MM.1S (cell line): ENCODE data around the gene PRRT1.
A peak's percentile ranks its signal among the peaks of the same experiment; 100 is the strongest.

ENCODE experiments used
- DNase-seq: peaks from one replicate; pipeline ENCODE4 v3.0.0-alpha.2; 2015
- H2AFZ ChIP-seq: fragments of 300-600 bp; sonication (generic); 2 replicates; pipeline ENCODE4 v1.6.0; 2016; ENCODE audit warnings: antibody characterized with exemption, low read length
- H3F3A ChIP-seq: fragments of 300-600 bp; sonication (generic); 2 replicates; pipeline ENCODE4 v1.6.1; 2016; ENCODE audit warnings: mild to moderate bottlenecking, antibody characterized with exemption, low read length, moderate library complexity, mixed read lengths; ENCODE audit not compliant: insufficient read depth
- H3K27ac ChIP-seq: fragments of 300-600 bp; sonication (generic); 2 replicates; pipeline ENCODE4 v1.5.1; 2016; ENCODE audit warnings: mild to moderate bottlenecking, low read length
- H3K27me3 ChIP-seq: fragments of 300-600 bp; sonication (generic); replicated peaks from 2 replicates; pipeline ENCODE4 v1.6.0; 2016; ENCODE audit warnings: low read length; ENCODE audit not compliant: insufficient read depth
- H3K36me3 ChIP-seq: fragments of 300-600 bp; sonication (generic); replicated peaks from 2 replicates; pipeline ENCODE4 v1.6.1; 2016; ENCODE audit warnings: mild to moderate bottlenecking, low read length, mixed read lengths; ENCODE audit not compliant: insufficient read depth
- H3K4me1 ChIP-seq: fragments of 300-600 bp; sonication (generic); 2 replicates; pipeline ENCODE4 v1.6.1; 2016; ENCODE audit warnings: low read length, mixed read lengths
- H3K4me2 ChIP-seq: fragments of 300-600 bp; sonication (generic); 2 replicates; pipeline ENCODE4 v1.6.0; 2016; ENCODE audit warnings: low read depth, low read length
- H3K4me3 ChIP-seq: fragments of 300-600 bp; sonication (generic); 2 replicates; pipeline ENCODE4 v1.5.1; 2016; ENCODE audit warnings: low read length, mixed read lengths
- H3K79me2 ChIP-seq: fragments of 300-600 bp; sonication (generic); 2 replicates; pipeline ENCODE4 v1.6.1; 2016; ENCODE audit warnings: mixed run types, low read length, mixed read lengths
- H3K9ac ChIP-seq: fragments of 300-600 bp; sonication (generic); 2 replicates; pipeline ENCODE4 v1.6.1; 2016; ENCODE audit warnings: low read length, mixed read lengths
- H3K9me2 ChIP-seq: fragments of 300-600 bp; sonication (generic); replicated peaks from 2 replicates; pipeline ENCODE4 v1.6.1; 2016; ENCODE audit warnings: mild to moderate bottlenecking, low read length, mixed read lengths; ENCODE audit not compliant: insufficient read depth
- H3K9me3 ChIP-seq: fragments of 300-600 bp; sonication (generic); replicated peaks from 2 replicates; pipeline ENCODE4 v1.6.1; 2016; ENCODE audit warnings: mild to moderate bottlenecking, low read length, mixed read lengths; ENCODE audit not compliant: insufficient read depth
- H4K20me1 ChIP-seq: fragments of 300-600 bp; sonication (generic); 2 replicates; pipeline ENCODE4 v1.6.1; 2016; ENCODE audit warnings: mild to moderate bottlenecking, low read length, moderate library complexity, mixed read lengths; ENCODE audit not compliant: insufficient read depth
- CTCF ChIP-seq: fragments of 300-600 bp; sonication (generic); IDR thresholded peaks from 2 replicates; pipeline ENCODE4 v1.5.1; 2016; ENCODE audit warnings: antibody characterized with exemption, low read length, mixed read lengths
- EZH2 ChIP-seq: fragments of 300-600 bp; sonication (generic); optimal IDR thresholded peaks from 2 replicates; pipeline ENCODE3; 2017; ENCODE audit warnings: low read depth, mild to moderate bottlenecking, antibody characterized with exemption, low read length, mixed read lengths
- EZH2phosphoT487 ChIP-seq: fragments of 300-600 bp; sonication (generic); IDR thresholded peaks from 2 replicates; pipeline ENCODE4 v1.6.1; 2018; ENCODE audit warnings: antibody characterized with exemption, low read length

PRRT1 gene

GRCh38 chr6:32128751-32129296, 22.9 kb downstream of the PRRT1 start:
- Histone ChIP-seq H3K27ac (peak overlapping the region; percentile 11; the same call in 1 of the 2 replicates), H3K9ac (no peak overlapping the region), H3K9me3 (no peaks in the 10 kb centered on the region), H3K27me3 (peaks cover 3% of the 10 kb centered on the region), H3K9me2 (no peaks in the 10 kb centered on the region), H3K4me1 (peaks cover 18% of the 10 kb centered on the region), H2AFZ (peak overlapping the region; percentile 55; the same call in 1 of the 2 replicates), H3K4me2 (peak overlapping the region; percentile 94), H3K79me2 (peaks cover 42% of the 10 kb centered on the region), H4K20me1 (no peaks in the 10 kb centered on the region), H3K4me3 (peak overlapping the region; percentile 75), H3F3A (no peaks in the 10 kb centered on the region), H3K36me3 (no peaks in the 10 kb centered on the region)
- DNase-seq = no peak
- TF ChIP-seq CTCF = no peak
- no peak for TF ChIP-seq EZH2
- TF ChIP-seq EZH2phosphoT487 = no peak

- no peaks in the 10 kb centered on the region for H3F3A ChIP-seq
- H3K36me3 ChIP-seq = no peaks in the 10 kb centered on the region
- DNase-seq = peak; percentile 100
- H3K4me2 ChIP-seq = peak within 1 kb of the TSS; percentile 94
- H3K9me3 ChIP-seq = no peaks in the 10 kb centered on the region
- TF ChIP-seq CTCF (no peak), EZH2phosphoT487 (no peak), EZH2 (no peak)
- peak within 1 kb of the TSS; percentile 94 for H3K4me3 ChIP-seq
- peaks cover 42% of the 10 kb centered on the region for H3K79me2 ChIP-seq
- peak within 1 kb of the TSS; percentile 89 for H3K9ac ChIP-seq
- H3K9me2 ChIP-seq = no peaks in the 10 kb centered on the region
- H3K27ac ChIP-seq = peak within 1 kb of the TSS; percentile 38; the same call in 1 of the 2 replicates
- peak within 1 kb of the TSS; percentile 71 for H2AFZ ChIP-seq
- peaks cover 18% of the 10 kb centered on the region for H3K4me1 ChIP-seq
- H3K27me3 ChIP-seq = no peaks in the 10 kb centered on the region; the same call in 1 of the 2 replicates
- H4K20me1 ChIP-seq = no peaks in the 10 kb centered on the region
Measured at GRCh38 chr6:32127717-32128592, 23.8 kb downstream of the PRRT1 start, which contains the start of gene ATF6B. Gene ATF6B, minus strand, starts transcription at chr6:32128246. Its CDS starts 39 bp downstream, at chr6:32128207.

GRCh38 chr6:32127409-32127716, 24.4 kb downstream of the PRRT1 start:
- no peaks in the 10 kb centered on the region for H3K36me3 ChIP-seq
- no peaks in the 10 kb centered on the region for H3K9me3 ChIP-seq
- H3K79me2 ChIP-seq = peaks cover 42% of the 10 kb centered on the region
- no peaks in the 10 kb centered on the region; the same call in 1 of the 2 replicates for H3K27me3 ChIP-seq
- peak overlapping the region; percentile 89 for H3K9ac ChIP-seq
- no peak for TF ChIP-seq EZH2
- TF ChIP-seq EZH2phosphoT487 = no peak
- no peak for TF ChIP-seq CTCF
- no peak overlapping the region for H3K27ac ChIP-seq
- no peaks in the 10 kb centered on the region for H3F3A ChIP-seq
- H3K4me1 ChIP-seq = peaks cover 18% of the 10 kb centered on the region
- peak overlapping the region; percentile 94 for H3K4me3 ChIP-seq
- no peak for DNase-seq
- no peaks in the 10 kb centered on the region for H3K9me2 ChIP-seq
- peak overlapping the region; percentile 85 for H3K4me2 ChIP-seq
- peak overlapping the region; percentile 71; the same call in 1 of the 2 replicates for H2AFZ ChIP-seq
- no peaks in the 10 kb centered on the region for H4K20me1 ChIP-seq
